ENCODE measurements around the gene C1R. TPM values are rescaled to one million over a fixed set of nuclear protein-coding genes. Genes with fewer than 3 reads are reported as not detected.
A peak's percentile ranks its signal among the peaks of the same experiment; 100 is the strongest.

Gene C1R
- polyA plus RNA-seq, 1 of the 3 experiments (the other 2 are of a cell fraction): 20.1 TPM

DNA sequence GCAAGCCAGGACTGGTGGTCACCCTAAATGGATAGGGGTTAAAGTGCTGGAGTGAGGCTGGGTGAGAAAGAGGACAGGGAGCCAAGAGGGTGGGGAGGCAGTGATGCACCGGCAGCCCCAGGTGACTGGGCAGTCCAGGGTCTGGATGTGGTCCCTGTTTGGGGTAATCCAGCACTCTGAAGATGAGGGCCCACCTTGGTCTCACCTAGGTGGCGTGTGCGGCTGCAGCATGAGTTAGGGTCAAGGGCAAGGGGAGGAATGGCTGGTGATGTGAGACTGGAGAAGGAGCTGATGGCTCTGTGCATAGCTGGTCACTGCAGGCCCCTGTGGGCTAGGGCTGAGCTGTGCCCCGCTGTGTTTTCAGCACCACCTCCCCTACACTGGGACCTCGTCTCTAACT lies 18.4 kb upstream of the C1R start:
- no peaks in the 10 kb centered on the region for H4K20me1 ChIP-seq (ENCODE audit: insufficient read depth)
- POLR2A ChIA-PET: no interaction called here
- 0 out of 2 replicates have a peak, but pooled peaks cover 5% of the 10 kb centered on the region for H3K9me3 ChIP-seq
- H3K4me2 ChIP-seq: no peak overlapping the region
- H3K79me2 ChIP-seq (ENCODE audit: insufficient read depth): no peaks in the 10 kb centered on the region
- no peaks in the 10 kb centered on the region for H3K9me2 ChIP-seq
- DNase-seq: no peak
- WGBS (ENCODE audit: low lambda C conversion rate): 87% methylated on average over 5 of the region's 5 CpGs
- CTCF ChIA-PET: interaction anchor here (0.6 to 4.4 kb wide), 10 partner anchors 13 to 938 kb away, joined by 3 to 39 read pairs (median 3); partner anchors contain the start of genes C1R, LPCAT3, PTPN6 and RBP5
- no peak overlapping the region for H3K4me3 ChIP-seq (ENCODE audit: low read depth in 2 of 2, low read length in 1 of 2)
- H3K27ac ChIP-seq (ENCODE audit: low read depth in 2 of 2, low read length in 1 of 2): no peak overlapping the region
- H3K9ac ChIP-seq: no peak overlapping the region
- no peaks in the 10 kb centered on the region for H3K27me3 ChIP-seq (ENCODE audit: insufficient read depth)
- TF ChIP-seq SIN3A (IDR thresholded peaks at IDR 0.05; ENCODE audit: borderline replicate concordance, low read depth, low read length) (no peak), RXRA (IDR thresholded peaks at IDR 0.05; ENCODE audit: borderline replicate concordance, low read depth) (no peak), SMC3 (IDR thresholded peaks at IDR 0.05; ENCODE audit: low read depth, low read length) (no peak), GATA2 (CRISPR knock-in tag; IDR thresholded peaks at IDR 0.05) (no peak), RFX5 (IDR thresholded peaks at IDR 0.05; ENCODE audit: low read length) (no peak), EP300 (IDR thresholded peaks at IDR 0.05; ENCODE audit: borderline replicate concordance in 1 of 2, low read depth in 1 of 2, low read length in 1 of 2) (no peak), RAD21 (IDR thresholded peaks at IDR 0.05; ENCODE audit: low read length) (no peak), RCOR1 (IDR thresholded peaks at IDR 0.05; ENCODE audit: low read length) (no peak), FOSL2 (IDR thresholded peaks at IDR 0.05; ENCODE audit: borderline replicate concordance, low read depth) (no peak), TAF1 (IDR thresholded peaks at IDR 0.05; ENCODE audit: borderline replicate concordance, low read depth, low read length) (no peak), NRF1 (IDR thresholded peaks at IDR 0.05; ENCODE audit: low read depth, low read length) (no peak), ELF1 (IDR thresholded peaks at IDR 0.05) (no peak), YY1 (IDR thresholded peaks at IDR 0.05; ENCODE audit: low read depth) (no peak), TEAD4 (IDR thresholded peaks at IDR 0.05; ENCODE audit: borderline replicate concordance, insufficient read depth) (no peak)
- TF ChIP-seq, protein P1, sequence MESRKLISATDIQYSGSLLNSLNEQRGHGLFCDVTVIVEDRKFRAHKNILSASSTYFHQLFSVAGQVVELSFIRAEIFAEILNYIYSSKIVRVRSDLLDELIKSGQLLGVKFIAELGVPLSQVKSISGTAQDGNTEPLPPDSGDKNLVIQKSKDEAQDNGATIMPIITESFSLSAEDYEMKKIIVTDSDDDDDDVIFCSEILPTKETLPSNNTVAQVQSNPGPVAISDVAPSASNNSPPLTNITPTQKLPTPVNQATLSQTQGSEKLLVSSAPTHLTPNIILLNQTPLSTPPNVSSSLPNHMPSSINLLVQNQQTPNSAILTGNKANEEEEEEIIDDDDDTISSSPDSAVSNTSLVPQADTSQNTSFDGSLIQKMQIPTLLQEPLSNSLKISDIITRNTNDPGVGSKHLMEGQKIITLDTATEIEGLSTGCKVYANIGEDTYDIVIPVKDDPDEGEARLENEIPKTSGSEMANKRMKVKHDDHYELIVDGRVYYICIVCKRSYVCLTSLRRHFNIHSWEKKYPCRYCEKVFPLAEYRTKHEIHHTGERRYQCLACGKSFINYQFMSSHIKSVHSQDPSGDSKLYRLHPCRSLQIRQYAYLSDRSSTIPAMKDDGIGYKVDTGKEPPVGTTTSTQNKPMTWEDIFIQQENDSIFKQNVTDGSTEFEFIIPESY (IDR thresholded peaks at IDR 0.05; ENCODE audit: borderline replicate concordance, low read depth): no peak
- TF ChIP-seq, protein P2, sequence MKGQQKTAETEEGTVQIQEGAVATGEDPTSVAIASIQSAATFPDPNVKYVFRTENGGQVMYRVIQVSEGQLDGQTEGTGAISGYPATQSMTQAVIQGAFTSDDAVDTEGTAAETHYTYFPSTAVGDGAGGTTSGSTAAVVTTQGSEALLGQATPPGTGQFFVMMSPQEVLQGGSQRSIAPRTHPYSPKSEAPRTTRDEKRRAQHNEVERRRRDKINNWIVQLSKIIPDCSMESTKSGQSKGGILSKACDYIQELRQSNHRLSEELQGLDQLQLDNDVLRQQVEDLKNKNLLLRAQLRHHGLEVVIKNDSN (IDR thresholded peaks at IDR 0.05; ENCODE audit: borderline replicate concordance, low read depth): no peak
- H3F3A ChIP-seq (replicated peaks; ENCODE audit: insufficient read depth): no peaks in the 10 kb centered on the region
- H3K36me3 ChIP-seq (replicated peaks in 1 of 2; ENCODE audit: control insufficient read depth in 1 of 2, insufficient read depth in 2 of 2, low read length in 1 of 2): peaks cover 0 to 4% of the 10 kb centered on the region in 2 experiments
- peaks cover 0 to 23% of the 10 kb centered on the region in 2 experiments; a peak in 2 of 4 replicates for H3K4me1 ChIP-seq (ENCODE audit: control insufficient read depth in 1 of 2, insufficient read depth in 2 of 2, low read depth in 1 of 2, low read length in 1 of 2)
- H2AFZ ChIP-seq (ENCODE audit: low read depth): no peak overlapping the region

DNA sequence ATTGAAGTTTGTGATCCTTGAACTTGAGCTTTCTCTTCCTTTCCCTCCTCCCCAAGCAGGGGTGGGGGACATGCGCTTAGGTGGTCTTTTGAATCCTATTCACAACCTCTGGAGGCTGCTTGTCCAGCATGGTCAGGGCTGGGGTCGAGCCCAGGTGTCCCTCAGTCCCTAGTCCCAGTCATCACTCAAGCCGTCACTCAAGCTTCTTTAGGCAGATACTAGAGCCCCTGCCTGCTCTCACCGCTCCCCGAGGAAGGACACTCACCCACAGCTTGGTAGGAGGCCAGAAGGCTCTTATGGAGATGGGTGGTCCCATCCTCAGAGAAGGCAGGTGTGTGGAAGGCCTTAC lies 17.3 kb upstream of the C1R start:
- H3K79me2 ChIP-seq (ENCODE audit: insufficient read depth): no peaks in the 10 kb centered on the region
- no peaks in the 10 kb centered on the region for H3K9me2 ChIP-seq
- POLR2A ChIA-PET: interaction anchor here (2.7 kb wide), 1 partner anchor 166 kb away, joined by 20 read pairs; the partner anchor contains the start of genes C12orf57 and RNU7-1
- H3K27ac ChIP-seq (ENCODE audit: low read depth in 2 of 2, low read length in 1 of 2): no peak overlapping the region
- H3K4me2 ChIP-seq: no peak overlapping the region
- H3F3A ChIP-seq (replicated peaks; ENCODE audit: insufficient read depth): no peaks in the 10 kb centered on the region
- no peak overlapping the region for H3K9ac ChIP-seq
- H3K9me3 ChIP-seq: 0 out of 2 replicates have a peak, but pooled peaks cover 6% of the 10 kb centered on the region
- no peaks in the 10 kb centered on the region for H3K27me3 ChIP-seq (ENCODE audit: insufficient read depth)
- WGBS (ENCODE audit: low lambda C conversion rate): 20% methylated on average over 3 of the region's 5 CpGs
- H3K4me3 ChIP-seq (ENCODE audit: low read depth in 2 of 2, low read length in 1 of 2): peak overlapping the region in 1 of 2 experiments; percentile 55; a peak in 1 of 4 replicates
- H3K4me1 ChIP-seq (ENCODE audit: control insufficient read depth in 1 of 2, insufficient read depth in 2 of 2, low read depth in 1 of 2, low read length in 1 of 2): peaks cover 0 to 23% of the 10 kb centered on the region in 2 experiments; a peak in 2 of 4 replicates
- no peaks in the 10 kb centered on the region for H4K20me1 ChIP-seq (ENCODE audit: insufficient read depth)
- CTCF ChIA-PET: interaction anchor here (0.7 to 3.9 kb wide), 24 partner anchors 8 to 172 kb away, joined by 3 to 28 read pairs (median 4); partner anchors contain the start of genes C12orf57, C1R, C1S and CLSTN3
- no peak overlapping the region for H2AFZ ChIP-seq (ENCODE audit: low read depth)
- peaks cover 0 to 5% of the 10 kb centered on the region in 2 experiments for H3K36me3 ChIP-seq (replicated peaks in 1 of 2; ENCODE audit: control insufficient read depth in 1 of 2, insufficient read depth in 2 of 2, low read length in 1 of 2)
- DNase-seq: no peak
- TF ChIP-seq FOSL2 (IDR thresholded peaks at IDR 0.05; ENCODE audit: borderline replicate concordance, low read depth): no peak
- TF ChIP-seq, protein P3, sequence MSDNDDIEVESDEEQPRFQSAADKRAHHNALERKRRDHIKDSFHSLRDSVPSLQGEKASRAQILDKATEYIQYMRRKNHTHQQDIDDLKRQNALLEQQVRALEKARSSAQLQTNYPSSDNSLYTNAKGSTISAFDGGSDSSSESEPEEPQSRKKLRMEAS (IDR thresholded peaks at IDR 0.05; ENCODE audit: low read depth): no peak
- TF ChIP-seq ELF1 (IDR thresholded peaks at IDR 0.05): no peak
- no peak for TF ChIP-seq MXI1 (IDR thresholded peaks at IDR 0.05; ENCODE audit: low read depth, low read length)
- no peak for TF ChIP-seq RAD21 (IDR thresholded peaks at IDR 0.05; ENCODE audit: low read length)
- TF ChIP-seq CHD2 (IDR thresholded peaks at IDR 0.05; ENCODE audit: low read length, partially characterized antibody): no peak
- TF ChIP-seq, protein P4, sequence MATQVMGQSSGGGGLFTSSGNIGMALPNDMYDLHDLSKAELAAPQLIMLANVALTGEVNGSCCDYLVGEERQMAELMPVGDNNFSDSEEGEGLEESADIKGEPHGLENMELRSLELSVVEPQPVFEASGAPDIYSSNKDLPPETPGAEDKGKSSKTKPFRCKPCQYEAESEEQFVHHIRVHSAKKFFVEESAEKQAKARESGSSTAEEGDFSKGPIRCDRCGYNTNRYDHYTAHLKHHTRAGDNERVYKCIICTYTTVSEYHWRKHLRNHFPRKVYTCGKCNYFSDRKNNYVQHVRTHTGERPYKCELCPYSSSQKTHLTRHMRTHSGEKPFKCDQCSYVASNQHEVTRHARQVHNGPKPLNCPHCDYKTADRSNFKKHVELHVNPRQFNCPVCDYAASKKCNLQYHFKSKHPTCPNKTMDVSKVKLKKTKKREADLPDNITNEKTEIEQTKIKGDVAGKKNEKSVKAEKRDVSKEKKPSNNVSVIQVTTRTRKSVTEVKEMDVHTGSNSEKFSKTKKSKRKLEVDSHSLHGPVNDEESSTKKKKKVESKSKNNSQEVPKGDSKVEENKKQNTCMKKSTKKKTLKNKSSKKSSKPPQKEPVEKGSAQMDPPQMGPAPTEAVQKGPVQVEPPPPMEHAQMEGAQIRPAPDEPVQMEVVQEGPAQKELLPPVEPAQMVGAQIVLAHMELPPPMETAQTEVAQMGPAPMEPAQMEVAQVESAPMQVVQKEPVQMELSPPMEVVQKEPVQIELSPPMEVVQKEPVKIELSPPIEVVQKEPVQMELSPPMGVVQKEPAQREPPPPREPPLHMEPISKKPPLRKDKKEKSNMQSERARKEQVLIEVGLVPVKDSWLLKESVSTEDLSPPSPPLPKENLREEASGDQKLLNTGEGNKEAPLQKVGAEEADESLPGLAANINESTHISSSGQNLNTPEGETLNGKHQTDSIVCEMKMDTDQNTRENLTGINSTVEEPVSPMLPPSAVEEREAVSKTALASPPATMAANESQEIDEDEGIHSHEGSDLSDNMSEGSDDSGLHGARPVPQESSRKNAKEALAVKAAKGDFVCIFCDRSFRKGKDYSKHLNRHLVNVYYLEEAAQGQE (IDR thresholded peaks at IDR 0.05; ENCODE audit: low read depth, low read length): no peak
- no peak for TF ChIP-seq TCF12 (IDR thresholded peaks at IDR 0.05)
- no peak for TF ChIP-seq MEF2A (IDR thresholded peaks at IDR 0.05; ENCODE audit: borderline replicate concordance, low read depth)
- TF ChIP-seq EP300 (IDR thresholded peaks at IDR 0.05; ENCODE audit: borderline replicate concordance in 1 of 2, low read depth in 1 of 2, low read length in 1 of 2): no peak
- TF ChIP-seq NRF1 (IDR thresholded peaks at IDR 0.05; ENCODE audit: low read depth, low read length): no peak
- TF ChIP-seq RCOR1 (IDR thresholded peaks at IDR 0.05; ENCODE audit: low read length): no peak

Data from SK-N-SH (cell line).